Kidney epithelial cell (primary cell): ENCODE results near the gene ACOT7. TPM values are rescaled to one million over a fixed set of nuclear protein-coding genes. Genes with fewer than 3 reads are reported as not detected.

Experiments
- DNase-seq: peaks from one replicate; pipeline ENCODE4 v3.0.0-alpha.2; 2010; ENCODE audit warnings: low read depth
- H3K27me3 ChIP-seq: 2 replicates; pipeline ENCODE4 v1.6.0; 2011; ENCODE audit warnings: low read length; ENCODE audit not compliant: control insufficient read depth, insufficient read depth
- H3K36me3 ChIP-seq: 2 replicates; pipeline ENCODE4 v1.5.1; 2011; ENCODE audit warnings: low read length; ENCODE audit not compliant: control insufficient read depth, insufficient read depth
- H3K4me3 ChIP-seq: 2 replicates; pipeline ENCODE4 v1.5.1; 2011; ENCODE audit warnings: low read depth, mild to moderate bottlenecking, control low read depth, low read length
- total RNA-seq: library from RNA; depleted of rRNA; stranded (reverse); fragments of >200 nt; gene quantifications from 2 replicates; pipeline ENCODE4 v1.2.3, GENCODE V29; 2015
- TF ChIP-seq, protein P1 (sequence below): IDR thresholded peaks from 2 replicates; pipeline ENCODE4 v1.5.1; 2011; ENCODE audit warnings: mild to moderate bottlenecking, moderate library complexity, low read length, control low read depth, inconsistent platforms; ENCODE audit not compliant: insufficient read depth, poor library complexity, severe bottlenecking

The ACOT7 gene
- total RNA-seq, 1 donor from 2014 or later: 79.8 TPM

- H3K4me3 ChIP-seq: peak overlapping the region; percentile 70
- no peak for DNase-seq
- TF ChIP-seq, protein P1, sequence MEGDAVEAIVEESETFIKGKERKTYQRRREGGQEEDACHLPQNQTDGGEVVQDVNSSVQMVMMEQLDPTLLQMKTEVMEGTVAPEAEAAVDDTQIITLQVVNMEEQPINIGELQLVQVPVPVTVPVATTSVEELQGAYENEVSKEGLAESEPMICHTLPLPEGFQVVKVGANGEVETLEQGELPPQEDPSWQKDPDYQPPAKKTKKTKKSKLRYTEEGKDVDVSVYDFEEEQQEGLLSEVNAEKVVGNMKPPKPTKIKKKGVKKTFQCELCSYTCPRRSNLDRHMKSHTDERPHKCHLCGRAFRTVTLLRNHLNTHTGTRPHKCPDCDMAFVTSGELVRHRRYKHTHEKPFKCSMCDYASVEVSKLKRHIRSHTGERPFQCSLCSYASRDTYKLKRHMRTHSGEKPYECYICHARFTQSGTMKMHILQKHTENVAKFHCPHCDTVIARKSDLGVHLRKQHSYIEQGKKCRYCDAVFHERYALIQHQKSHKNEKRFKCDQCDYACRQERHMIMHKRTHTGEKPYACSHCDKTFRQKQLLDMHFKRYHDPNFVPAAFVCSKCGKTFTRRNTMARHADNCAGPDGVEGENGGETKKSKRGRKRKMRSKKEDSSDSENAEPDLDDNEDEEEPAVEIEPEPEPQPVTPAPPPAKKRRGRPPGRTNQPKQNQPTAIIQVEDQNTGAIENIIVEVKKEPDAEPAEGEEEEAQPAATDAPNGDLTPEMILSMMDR: no peak
These were observed 158.9 kb downstream of the ACOT7 start for GRCh38 chr1:6234502-6235295.

DNA sequence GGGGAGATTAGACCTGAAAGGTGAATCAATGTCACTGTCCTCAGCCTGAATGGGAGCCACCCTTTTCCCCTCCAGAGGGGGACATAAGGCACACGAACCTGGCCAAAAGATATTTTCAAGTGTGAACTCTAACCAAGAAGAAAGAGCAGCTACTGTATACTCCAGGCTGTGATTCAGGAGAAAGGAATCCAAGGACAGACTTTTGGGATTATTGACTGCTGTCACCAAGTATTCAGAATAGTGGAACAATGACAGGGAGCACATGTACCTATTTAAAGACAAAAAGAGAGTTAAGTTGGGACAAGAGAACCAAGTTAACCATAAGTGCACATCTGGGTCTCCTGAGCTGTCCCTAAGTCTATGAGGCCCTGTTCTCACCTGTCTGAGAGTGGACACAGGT lies 160.2 kb downstream of the ACOT7 start:
- peaks cover 2% of the 10 kb centered on the region for H3K27me3 ChIP-seq

More at GRCh38 chr1:6234502-6235295, 158.9 kb downstream of the ACOT7 start:
- peaks cover 3% of the 10 kb centered on the region for H3K36me3 ChIP-seq
- peaks cover 8% of the 10 kb centered on the region for H3K27me3 ChIP-seq

DNA sequence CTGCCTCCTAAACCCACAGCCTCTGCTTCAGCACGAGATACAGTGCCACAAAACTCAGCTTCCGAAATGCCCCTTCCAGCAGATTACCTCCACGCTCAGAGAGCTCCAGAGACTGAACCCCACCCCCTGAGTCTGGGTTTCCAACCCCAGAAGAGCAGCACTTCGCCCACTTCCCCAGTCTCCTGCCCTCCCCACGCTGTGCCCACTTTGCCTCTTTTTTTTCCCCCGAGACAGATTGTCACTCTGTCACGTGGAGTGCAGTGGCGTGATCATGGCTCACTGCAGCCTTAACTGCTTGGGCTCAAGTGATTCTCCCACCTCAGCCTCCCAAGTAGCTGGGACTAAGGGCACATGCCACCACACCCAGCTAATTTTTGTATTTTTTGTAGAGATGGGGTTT lies 167.9 kb downstream of the ACOT7 start:
- H3K36me3 ChIP-seq: peaks cover 1% of the 10 kb centered on the region
- no peak for DNase-seq
- TF ChIP-seq, protein P1: no peak
- H3K27me3 ChIP-seq: no peaks in the 10 kb centered on the region
- no peak overlapping the region for H3K4me3 ChIP-seq

More for the DNA sequence above, 160.2 kb downstream of the ACOT7 start:
- no peak overlapping the region for H3K4me3 ChIP-seq
- no peak for DNase-seq
- TF ChIP-seq, protein P1: no peak
- H3K36me3 ChIP-seq: peaks cover 3% of the 10 kb centered on the region

DNA sequence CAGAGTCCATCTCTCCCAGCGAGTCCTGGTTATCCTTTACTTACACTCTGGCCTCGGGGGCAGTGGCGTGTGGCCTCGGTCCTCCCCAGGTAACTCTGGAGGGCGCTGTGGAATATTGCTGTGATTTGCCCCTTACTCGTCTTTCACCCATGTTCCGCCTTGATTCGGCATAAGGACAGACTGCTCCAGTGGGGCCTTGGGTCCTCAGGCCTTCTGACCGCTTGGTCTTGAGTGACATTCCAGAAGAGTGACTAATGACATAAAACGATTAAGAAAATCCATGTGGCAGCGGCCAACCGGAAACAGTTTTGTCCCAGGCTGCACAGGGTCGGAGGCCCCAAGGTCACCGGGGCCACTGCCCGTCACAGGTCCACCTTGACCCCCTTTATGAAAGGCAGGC lies 168.8 kb downstream of the ACOT7 start:
- TF ChIP-seq, protein P1: no peak
- H3K36me3 ChIP-seq: peaks cover 1% of the 10 kb centered on the region
- H3K4me3 ChIP-seq: no peak overlapping the region
- no peak for DNase-seq
- no peaks in the 10 kb centered on the region for H3K27me3 ChIP-seq

GRCh38 chr1:6223617-6224016 lies 169.9 kb downstream of the ACOT7 start:
- no peak for DNase-seq
- H3K27me3 ChIP-seq: no peaks in the 10 kb centered on the region
- peaks cover 1% of the 10 kb centered on the region for H3K36me3 ChIP-seq
- no peak overlapping the region for H3K4me3 ChIP-seq
- TF ChIP-seq, protein P1: no peak

DNA sequence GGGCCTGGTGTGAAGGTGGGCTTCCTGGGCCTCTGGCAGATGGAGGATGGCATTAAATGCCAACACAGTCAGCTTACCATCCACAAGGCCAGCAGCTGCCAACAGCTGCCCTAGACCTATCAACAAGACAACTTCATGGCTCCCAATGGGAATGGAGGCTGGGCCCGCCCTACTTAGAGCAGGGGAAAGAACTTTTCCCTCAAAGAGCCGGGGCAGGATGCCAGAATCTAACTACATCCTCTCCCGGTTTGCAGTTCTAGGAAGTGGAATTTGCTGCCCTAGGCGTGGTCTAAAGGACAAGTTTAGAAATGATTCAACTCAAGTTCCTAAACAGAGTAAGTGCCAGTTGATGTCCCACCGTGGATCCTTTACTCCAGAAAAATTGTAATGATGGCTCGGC lies 170.9 kb downstream of the ACOT7 start:
- Histone ChIP-seq H3K36me3 (no peaks in the 10 kb centered on the region), H3K4me3 (no peak overlapping the region), H3K27me3 (no peaks in the 10 kb centered on the region)
- TF ChIP-seq, protein P1: no peak
- no peak for DNase-seq
